OCI-LY1 (cell line): Measurements from ENCODE around the gene GAL3ST1.
"Not testable (repeated sequence)": the region's sequence is repeated elsewhere in the genome, so short reads cannot be mapped to it uniquely, and the experiment has no call there.

ENCODE experiments used
- H2AFZ ChIP-seq: fragments of 200-600 bp; sonication (generic), shearing (Covaris generic); 2 replicates; pipeline ENCODE4 v1.6.0; 2014; ENCODE audit warnings: antibody characterized with exemption, mild to moderate bottlenecking, low read length
- H3F3A ChIP-seq: fragments of 200-600 bp; sonication (generic), shearing (Covaris generic); 2 replicates; pipeline ENCODE4 v1.6.0; 2014; ENCODE audit warnings: mild to moderate bottlenecking, antibody characterized with exemption, low read length, moderate library complexity; ENCODE audit not compliant: insufficient read depth
- H3K27ac ChIP-seq: fragments of 200-600 bp; sonication (generic); 2 replicates; pipeline ENCODE4 v1.5.1; 2014; ENCODE audit warnings: low read length, mixed run types, mild to moderate bottlenecking, low read depth; ENCODE audit not compliant: poor library complexity, severe bottlenecking
- H3K27me3 ChIP-seq: fragments of 200-600 bp; sonication (generic); 2 replicates; pipeline ENCODE4 v1.6.0; 2014; ENCODE audit warnings: antibody characterized with exemption, mild to moderate bottlenecking, low read length, moderate library complexity; ENCODE audit not compliant: insufficient read depth
- H3K36me3 ChIP-seq: fragments of 200-600 bp; sonication (generic); 2 replicates; pipeline ENCODE4 v1.6.1; 2014; ENCODE audit warnings: mild to moderate bottlenecking, antibody characterized with exemption, low read length, moderate library complexity, mixed read lengths; ENCODE audit not compliant: insufficient read depth
- H3K4me1 ChIP-seq: fragments of 200-600 bp; sonication (generic); 2 replicates; pipeline ENCODE4 v1.5.1; 2014; ENCODE audit warnings: mild to moderate bottlenecking, low read length, moderate library complexity; ENCODE audit not compliant: insufficient read depth, severe bottlenecking
- H3K4me2 ChIP-seq: fragments of 200-600 bp; sonication (generic), shearing (Covaris generic); 2 replicates; pipeline ENCODE4 v1.6.1; 2014; ENCODE audit warnings: low read length
- H3K4me3 ChIP-seq: fragments of 200-600 bp; sonication (generic); 2 replicates; pipeline ENCODE4 v1.5.1; 2014; ENCODE audit warnings: low read length, low read depth, mild to moderate bottlenecking, mixed read lengths; ENCODE audit not compliant: poor library complexity, severe bottlenecking
- H3K79me2 ChIP-seq: fragments of 200-600 bp; shearing (Covaris generic); 2 replicates; pipeline ENCODE4 v1.6.1; 2016; ENCODE audit warnings: mixed run types, low read length, mixed read lengths; ENCODE audit not compliant: insufficient read depth
- H3K9ac ChIP-seq: fragments of 200-600 bp; sonication (generic), shearing (Covaris generic); 2 replicates; pipeline ENCODE4 v1.6.1; 2014; ENCODE audit warnings: mild to moderate bottlenecking, low read length, mixed read lengths
- H3K9me2 ChIP-seq: fragments of 200-600 bp; sonication (generic), shearing (Covaris generic); 2 replicates; pipeline ENCODE4 v1.6.1; 2014; ENCODE audit warnings: low read depth, mild to moderate bottlenecking, low read length, mixed read lengths
- H3K9me3 ChIP-seq: fragments of 200-600 bp; shearing (Covaris generic); 2 replicates; pipeline ENCODE4 v1.6.1; 2014; ENCODE audit warnings: low read length, mixed read lengths
- H4K20me1 ChIP-seq: fragments of 200-600 bp; sonication (generic), shearing (Covaris generic); 2 replicates; pipeline ENCODE4 v1.6.0; 2016; ENCODE audit warnings: mild to moderate bottlenecking, low read length; ENCODE audit not compliant: insufficient read depth
- EZH2 ChIP-seq: fragments of 200-600 bp; sonication (generic), shearing (Covaris generic); IDR thresholded peaks from 2 replicates; pipeline ENCODE4 v1.8.0; 2017; ENCODE audit warnings: borderline replicate concordance, mixed run types, mild to moderate bottlenecking, antibody characterized with exemption, low read length, moderate library complexity, mixed read lengths
- TF ChIP-seq, protein P1 (sequence below): fragments of 200-600 bp; sonication (generic), shearing (Covaris generic); IDR thresholded peaks from 2 replicates; pipeline ENCODE4 v1.5.1; 2017; ENCODE audit warnings: mild to moderate bottlenecking, antibody characterized with exemption, low read length, moderate library complexity, mixed read lengths

Gene GAL3ST1

DNA sequence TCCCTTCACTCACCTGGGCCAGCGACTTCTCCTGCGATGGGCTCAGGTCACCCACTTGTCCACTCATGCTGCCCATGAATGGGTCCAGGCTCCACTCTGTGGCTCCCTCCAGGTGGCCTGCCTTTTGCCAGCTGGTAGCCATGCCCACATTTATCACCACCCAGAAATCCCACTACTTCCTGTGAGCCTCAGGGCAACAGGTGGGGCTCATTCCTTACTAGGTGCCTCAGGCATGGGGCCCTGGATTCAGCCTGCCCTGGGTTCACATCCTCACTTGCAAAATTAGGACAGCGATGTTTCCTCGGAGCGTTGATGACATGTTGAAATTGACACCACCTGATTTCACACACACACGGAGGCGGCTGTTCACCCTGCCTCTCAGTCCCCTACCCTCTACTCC is 27.8 kb downstream of the GAL3ST1 start, which contains the start of gene SEC14L6:
TSS of gene SEC14L6 (minus strand) at position 126 of the 400 bp plus-strand sequence. CDS start at position 67, 59 bp downstream.
- Histone ChIP-seq H3K36me3 (no peaks in the 10 kb centered on the region), H2AFZ (no peak within 1 kb of the TSS), H3K9ac (no peak within 1 kb of the TSS), H3K79me2 (no peaks in the 10 kb centered on the region), H3K4me1 (no peaks in the 10 kb centered on the region), H3K9me3 (no peaks in the 10 kb centered on the region), H3K4me3 (no peak within 1 kb of the TSS), H3F3A (no peaks in the 10 kb centered on the region), H3K27ac (no peak within 1 kb of the TSS), H3K27me3 (no peaks in the 10 kb centered on the region), H3K4me2 (no peak within 1 kb of the TSS), H3K9me2 (no peaks in the 10 kb centered on the region), H4K20me1 (no peaks in the 10 kb centered on the region)
- TF ChIP-seq EZH2, result no peak
- TF ChIP-seq, protein P1, sequence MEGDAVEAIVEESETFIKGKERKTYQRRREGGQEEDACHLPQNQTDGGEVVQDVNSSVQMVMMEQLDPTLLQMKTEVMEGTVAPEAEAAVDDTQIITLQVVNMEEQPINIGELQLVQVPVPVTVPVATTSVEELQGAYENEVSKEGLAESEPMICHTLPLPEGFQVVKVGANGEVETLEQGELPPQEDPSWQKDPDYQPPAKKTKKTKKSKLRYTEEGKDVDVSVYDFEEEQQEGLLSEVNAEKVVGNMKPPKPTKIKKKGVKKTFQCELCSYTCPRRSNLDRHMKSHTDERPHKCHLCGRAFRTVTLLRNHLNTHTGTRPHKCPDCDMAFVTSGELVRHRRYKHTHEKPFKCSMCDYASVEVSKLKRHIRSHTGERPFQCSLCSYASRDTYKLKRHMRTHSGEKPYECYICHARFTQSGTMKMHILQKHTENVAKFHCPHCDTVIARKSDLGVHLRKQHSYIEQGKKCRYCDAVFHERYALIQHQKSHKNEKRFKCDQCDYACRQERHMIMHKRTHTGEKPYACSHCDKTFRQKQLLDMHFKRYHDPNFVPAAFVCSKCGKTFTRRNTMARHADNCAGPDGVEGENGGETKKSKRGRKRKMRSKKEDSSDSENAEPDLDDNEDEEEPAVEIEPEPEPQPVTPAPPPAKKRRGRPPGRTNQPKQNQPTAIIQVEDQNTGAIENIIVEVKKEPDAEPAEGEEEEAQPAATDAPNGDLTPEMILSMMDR, result no peak

DNA sequence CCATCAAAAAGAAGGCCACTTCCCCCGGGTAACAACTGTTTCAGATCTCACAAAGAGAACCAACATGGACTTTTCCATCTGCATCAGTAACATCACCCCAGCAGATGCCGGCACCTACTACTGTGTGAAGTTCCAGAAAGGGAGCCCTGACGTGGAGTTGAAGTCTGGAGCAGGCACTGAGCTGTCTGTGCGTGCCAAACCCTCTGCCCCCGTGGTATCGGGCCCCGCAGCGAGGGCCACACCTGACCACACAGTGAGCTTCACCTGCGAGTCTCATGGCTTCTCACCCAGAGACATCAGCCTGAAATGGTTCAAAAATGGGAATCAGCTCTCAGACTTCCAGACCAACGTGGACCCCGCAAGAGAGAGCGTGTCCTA is 31.7 kb downstream of the GAL3ST1 start:
- no peak overlapping the region for H3K4me2 ChIP-seq

DNA sequence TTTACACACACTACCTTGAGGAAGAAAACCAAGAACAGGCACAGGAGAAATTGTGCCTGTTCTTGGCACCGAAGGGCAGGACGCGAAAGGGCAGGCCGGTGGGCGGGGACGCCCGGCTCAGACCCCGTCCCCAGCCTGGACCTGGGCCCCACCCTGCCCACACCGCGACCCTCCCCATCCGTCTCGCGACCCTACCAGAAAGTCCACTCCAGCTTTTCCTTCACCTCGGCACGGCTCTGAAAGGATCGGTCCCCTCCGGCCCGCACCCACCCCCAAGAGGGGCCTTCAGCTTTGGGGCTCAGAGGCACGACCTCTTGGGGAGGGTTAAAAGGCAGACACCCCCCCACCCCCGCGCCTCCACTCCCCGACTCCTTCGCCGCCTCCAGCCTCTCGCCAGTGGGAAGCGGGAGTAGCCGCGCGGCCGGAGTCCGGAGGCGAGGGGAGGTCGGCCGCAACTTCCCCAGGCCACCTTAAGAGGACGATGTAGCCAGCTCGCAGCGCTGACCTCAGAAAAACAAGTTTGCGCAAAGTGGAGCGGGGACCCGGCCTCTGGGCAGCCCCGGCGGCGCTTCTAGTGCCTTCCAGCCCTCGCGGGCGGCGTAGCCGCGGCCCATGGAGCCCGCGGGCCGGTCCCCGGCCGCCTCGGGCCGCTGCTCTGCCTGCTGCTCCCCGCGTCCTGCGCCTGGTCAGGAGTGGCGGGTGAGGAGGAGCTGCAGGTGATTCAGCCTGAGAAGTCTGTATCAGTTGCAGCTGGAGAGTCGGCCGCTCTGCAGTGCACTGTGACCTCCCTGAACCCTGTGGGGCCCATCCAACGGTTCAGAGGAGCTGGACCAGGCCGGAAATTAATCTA is 32.3 kb downstream of the GAL3ST1 start:
- Histone ChIP-seq H3K4me2 (no peak overlapping the region), H3K27ac (no peak overlapping the region), H3K36me3 (no peaks in the 10 kb centered on the region), H3K9ac (no peak overlapping the region), H3K27me3 (no peaks in the 10 kb centered on the region), H3F3A (no peaks in the 10 kb centered on the region), H3K4me1 (no peaks in the 10 kb centered on the region), H3K9me3 (no peaks in the 10 kb centered on the region), H3K79me2 (no peaks in the 10 kb centered on the region), H3K4me3 (no peak overlapping the region), H2AFZ (no peak overlapping the region), H4K20me1 (no peaks in the 10 kb centered on the region), H3K9me2 (no peaks in the 10 kb centered on the region)
- no peak for TF ChIP-seq EZH2
- TF ChIP-seq, protein P1, result no peak

More for the DNA sequence above, 31.7 kb downstream of the GAL3ST1 start:
- Histone ChIP-seq H4K20me1 (no peaks in the 10 kb centered on the region), H3K27ac (no peak overlapping the region), H3K79me2 (no peaks in the 10 kb centered on the region), H3K36me3 (no peaks in the 10 kb centered on the region), H3K9ac (no peak overlapping the region), H3K27me3 (no peaks in the 10 kb centered on the region), H3K9me2 (no peaks in the 10 kb centered on the region), H3F3A (no peaks in the 10 kb centered on the region), H3K9me3 (no peaks in the 10 kb centered on the region), H3K4me1 (no peaks in the 10 kb centered on the region), H2AFZ (no peak overlapping the region), H3K4me3 (no peak overlapping the region)
- TF ChIP-seq EZH2, result no peak
- TF ChIP-seq, protein P1, result no peak

DNA sequence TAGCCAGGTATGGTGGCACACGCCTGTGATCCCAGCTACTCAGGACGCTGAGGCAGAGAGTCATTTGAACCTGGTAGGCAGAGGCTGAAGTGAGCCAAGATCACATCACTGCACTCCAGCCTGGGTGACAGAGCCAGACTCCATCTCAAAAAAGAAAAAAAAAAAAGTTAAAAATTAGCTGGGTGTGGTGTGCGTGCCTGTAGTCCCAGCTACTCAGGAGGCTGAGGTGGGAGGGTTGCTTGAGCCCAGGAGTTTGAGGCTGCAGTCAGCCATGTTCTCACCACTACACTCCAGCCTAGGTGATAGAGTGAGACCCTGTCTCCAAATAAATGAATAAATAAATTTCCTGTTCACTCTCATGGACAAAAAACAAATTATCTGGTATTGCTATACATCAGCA is 33.0 kb downstream of the GAL3ST1 start:
- not testable (repeated sequence) for H3K4me3 ChIP-seq, H3K4me2 ChIP-seq, H3K4me1 ChIP-seq, H2AFZ ChIP-seq, H4K20me1 ChIP-seq, H3K27ac ChIP-seq, H3K79me2 ChIP-seq, H3K27me3 ChIP-seq, H3K9ac ChIP-seq, H3K9me3 ChIP-seq, H3F3A ChIP-seq, H3K9me2 ChIP-seq, H3K36me3 ChIP-seq
